Common myeloid progenitor, CD34-positive (primary cell): Measurements from ENCODE around the gene EEFSEC.

ENCODE experiments used
- CTCF ChIA-PET: fragments of 350-600 bp; sonication (Branson Sonifier 250); formaldehyde crosslinking; loops from one replicate; lab custom pipeline; 2021; ENCODE audit warnings: antibody characterized with exemption; lab: Charles Lee
- POLR2A ChIA-PET: fragments of 350-600 bp; sonication (Branson Sonifier 250); formaldehyde crosslinking; loops from one replicate; lab custom pipeline; 2021; ENCODE audit warnings: antibody characterized with exemption; lab: Charles Lee
- DNase-seq, 3 donors: peaks; one replicate each; pipeline versions ENCODE4 v3.0.0 to v3.0.0-alpha.2; 2013
- H3K27ac ChIP-seq, 2 experiments: 1 replicate in 1 of 2; 2 replicates in 1 of 2; pipeline ENCODE4 v1.7.0; 2013; ENCODE audit warnings: inconsistent platforms in 2 of 2, low read length in 2 of 2, mild to moderate bottlenecking in 2 of 2, low read depth in 1 of 2, moderate library complexity in 1 of 2; ENCODE audit not compliant: severe bottlenecking in 2 of 2, insufficient read depth in 1 of 2, poor library complexity in 1 of 2
- H3K27me3 ChIP-seq, 5 experiments: replicated peaks in 2 of 5; 1 replicate in 3 of 5; 2 replicates in 2 of 5; pipeline versions ENCODE4 v1.6.1 to v1.7.0; 2013; ENCODE audit warnings: low read length in 4 of 5, mild to moderate bottlenecking in 2 of 5, moderate library complexity in 2 of 5, inconsistent platforms in 1 of 5; ENCODE audit not compliant: insufficient read depth in 5 of 5, control insufficient read depth in 4 of 5
- H3K36me3 ChIP-seq, 4 experiments: 1 replicate in 2 of 4; 2 replicates in 2 of 4; pipeline versions ENCODE4 v1.6.1 to v1.7.0; 2013; ENCODE audit warnings: low read length in 3 of 4, control low read depth in 1 of 4, mild to moderate bottlenecking in 1 of 4; ENCODE audit not compliant: control insufficient read depth in 4 of 4, insufficient read depth in 4 of 4
- H3K4me1 ChIP-seq, 4 experiments: 1 replicate in 3 of 4; 2 replicates in 1 of 4; pipeline versions ENCODE4 v1.6.1 to v1.7.1; 2013; ENCODE audit warnings: low read length in 3 of 4, mild to moderate bottlenecking in 3 of 4, control low read depth in 1 of 4, inconsistent platforms in 1 of 4, moderate library complexity in 1 of 4; ENCODE audit not compliant: control insufficient read depth in 4 of 4, insufficient read depth in 4 of 4; ENCODE audit errors: control extremely low read depth in 1 of 4
- H3K4me3 ChIP-seq, 7 experiments: 1 replicate in 4 of 7; 2 replicates in 3 of 7; pipeline versions ENCODE4 v1.5.1 to v1.7.0; 2013; ENCODE audit warnings: mild to moderate bottlenecking in 7 of 7, low read length in 6 of 7, moderate library complexity in 6 of 7, inconsistent platforms in 2 of 7, low read depth in 2 of 7, control low read depth in 1 of 7; ENCODE audit not compliant: insufficient read depth in 4 of 7, control insufficient read depth in 1 of 7; ENCODE audit errors: extremely low read depth in 1 of 7
- H3K9me3 ChIP-seq, 5 experiments: 1 replicate in 4 of 5; 2 replicates in 1 of 5; pipeline versions ENCODE4 v1.6.1 to v1.7.1; 2013; ENCODE audit warnings: low read length in 4 of 5, mild to moderate bottlenecking in 2 of 5, inconsistent platforms in 1 of 5, low read depth in 1 of 5, moderate library complexity in 1 of 5; ENCODE audit not compliant: control insufficient read depth in 4 of 5, insufficient read depth in 2 of 5; ENCODE audit errors: control extremely low read depth in 1 of 5
- WGBS: methylation state at CpG from one replicate; pipeline ENCODE4 v1.1.5; 2013; ENCODE audit not compliant: insufficient coverage; 5-methylcytosine and 5-hydroxymethylcytosine counted together

The EEFSEC gene

DNA sequence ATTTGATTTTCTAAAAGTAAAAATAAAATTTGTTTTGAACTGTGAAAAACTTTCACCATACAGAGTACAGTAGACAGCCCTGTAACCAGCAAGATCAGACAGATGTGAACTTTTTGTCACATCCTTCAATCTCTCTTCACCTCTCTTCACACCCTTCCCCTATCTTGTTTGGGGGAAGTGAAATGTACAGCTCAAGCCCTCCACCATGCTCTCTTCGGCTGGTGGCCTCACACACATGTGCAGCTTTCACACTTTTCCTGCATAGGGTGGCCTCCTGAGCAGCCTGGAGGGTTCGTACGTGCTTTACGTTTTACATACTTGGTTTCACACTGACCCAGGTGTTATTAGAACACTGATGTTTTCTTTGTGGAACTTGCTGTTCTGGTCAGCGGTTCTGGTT lies 227.0 kb downstream of the EEFSEC start:
- no peak for DNase-seq
- no peak overlapping the region for H3K4me3 ChIP-seq
- H3K4me1 ChIP-seq: peaks cover 0 to 7% (median 5%) of the 10 kb centered on the region in 4 experiments
- H3K36me3 ChIP-seq: peaks cover 0 to 7% (median 4%) of the 10 kb centered on the region in 4 experiments
- no peaks in the 10 kb centered on the region for H3K27me3 ChIP-seq
- ChIA-PET CTCF (no interaction called here), POLR2A (no interaction called here)
- no peaks in the 10 kb centered on the region for H3K9me3 ChIP-seq
- WGBS: 98% methylated on average over 5 of the region's 5 CpGs
- no peak overlapping the region for H3K27ac ChIP-seq

DNA sequence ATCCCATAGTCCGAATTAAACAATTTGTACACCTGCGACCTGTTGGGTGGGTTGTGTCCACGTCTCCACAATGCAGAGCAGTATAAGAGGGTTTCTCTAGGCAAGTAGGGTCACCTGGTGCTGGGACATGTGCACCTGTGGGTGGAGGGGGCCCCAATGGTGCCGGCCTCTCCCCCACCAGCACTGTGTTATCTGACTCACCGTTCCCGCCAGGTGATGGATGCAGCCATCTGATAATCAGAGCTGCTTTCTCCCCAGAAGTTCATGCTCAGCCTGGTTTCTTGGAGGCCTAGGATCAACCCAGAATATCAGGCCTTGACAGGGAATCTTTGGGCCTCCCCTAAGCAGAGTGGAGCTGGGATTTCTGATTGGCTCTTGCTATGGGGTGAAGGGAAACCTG lies 227.4 kb downstream of the EEFSEC start:
- Histone ChIP-seq H3K27ac (no peak overlapping the region), H3K4me1 (peaks cover 0 to 7% (median 5%) of the 10 kb centered on the region in 4 experiments), H3K9me3 (no peaks in the 10 kb centered on the region), H3K27me3 (no peaks in the 10 kb centered on the region), H3K36me3 (peaks cover 0 to 7% (median 2%) of the 10 kb centered on the region in 4 experiments), H3K4me3 (no peak overlapping the region)
- CTCF ChIA-PET: interaction anchor here (1.5 kb wide), 1 partner anchor 227 kb away, joined by 3 read pairs; no protein-coding TSS in a partner anchor
- 100% methylated on average over 3 of the region's 6 CpGs for WGBS
- POLR2A ChIA-PET: no interaction called here
- DNase-seq: no peak

DNA sequence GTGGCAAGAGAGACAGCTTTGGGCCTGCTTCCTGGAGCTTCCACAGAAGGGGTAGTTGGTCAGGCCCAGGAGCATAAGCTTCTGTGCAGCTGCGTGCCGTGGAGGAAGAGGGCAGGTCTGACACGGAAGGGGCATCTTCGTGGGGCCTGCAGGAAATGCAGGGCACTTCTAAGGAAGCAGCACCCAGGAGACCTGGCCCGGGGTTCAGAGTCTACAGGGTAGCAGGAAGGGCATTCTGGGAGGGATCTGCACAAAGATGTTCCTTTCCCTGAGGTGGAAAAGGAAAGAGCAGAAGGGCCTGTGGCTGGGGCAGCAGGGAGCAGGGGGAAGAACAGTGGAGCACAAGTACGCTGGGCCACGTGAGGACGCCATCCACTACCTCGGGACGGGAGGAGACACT lies 228.3 kb downstream of the EEFSEC start:
- Histone ChIP-seq H3K4me3 (no peak overlapping the region), H3K27me3 (no peaks in the 10 kb centered on the region), H3K27ac (no peak overlapping the region), H3K9me3 (no peaks in the 10 kb centered on the region), H3K4me1 (peaks cover 0 to 7% (median 5%) of the 10 kb centered on the region in 4 experiments), H3K36me3 (peaks cover 0 to 7% (median 2%) of the 10 kb centered on the region in 4 experiments)
- CTCF ChIA-PET: interaction anchor here (1.5 kb wide), 1 partner anchor 226 kb away, joined by 3 read pairs; no protein-coding TSS in a partner anchor
- 91% methylated on average over 10 of the region's 10 CpGs for WGBS
- POLR2A ChIA-PET: no interaction called here
- DNase-seq: no peak

DNA sequence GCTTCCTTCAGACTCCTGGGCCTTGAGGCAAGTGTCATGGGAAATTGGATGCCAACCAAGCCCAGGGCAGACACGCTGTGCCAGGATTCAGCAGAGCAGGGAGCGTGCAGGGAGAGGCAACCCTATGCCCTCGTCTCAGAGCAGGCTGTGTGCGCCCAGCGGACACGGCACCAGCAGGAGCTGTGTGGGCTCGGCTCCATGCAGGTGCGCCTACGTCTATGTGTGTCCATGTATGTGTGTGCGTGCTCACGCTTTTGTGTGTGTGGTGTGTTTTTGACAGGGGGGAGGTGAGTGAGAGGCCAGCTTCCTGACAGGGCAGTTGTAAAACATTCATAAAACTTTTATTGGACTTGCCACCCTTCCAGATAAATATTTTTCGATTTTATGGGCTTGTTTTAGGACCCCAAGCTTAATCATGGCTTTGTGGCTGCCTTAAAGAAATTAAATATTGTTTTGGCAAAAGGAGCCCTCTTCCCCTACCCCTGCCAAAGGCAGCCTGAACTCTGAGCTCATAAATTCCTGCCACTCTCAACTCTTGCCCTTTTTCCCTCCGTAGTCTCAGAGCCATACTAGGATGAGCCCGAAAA lies 229.0 kb downstream of the EEFSEC start:
- Histone ChIP-seq H3K27me3 (no peaks in the 10 kb centered on the region), H3K4me3 (no peak overlapping the region), H3K27ac (no peak overlapping the region), H3K9me3 (no peaks in the 10 kb centered on the region), H3K36me3 (peaks cover 0 to 7% (median 2%) of the 10 kb centered on the region in 4 experiments), H3K4me1 (peaks cover 0 to 7% (median 6%) of the 10 kb centered on the region in 4 experiments)
- ChIA-PET CTCF (interaction anchor here (1.5 kb wide), 1 partner anchor 225 kb away, joined by 3 read pairs; no protein-coding TSS in a partner anchor), POLR2A (no interaction called here)
- DNase-seq: no peak
- WGBS: 98% methylated on average over 8 of the region's 14 CpGs

DNA sequence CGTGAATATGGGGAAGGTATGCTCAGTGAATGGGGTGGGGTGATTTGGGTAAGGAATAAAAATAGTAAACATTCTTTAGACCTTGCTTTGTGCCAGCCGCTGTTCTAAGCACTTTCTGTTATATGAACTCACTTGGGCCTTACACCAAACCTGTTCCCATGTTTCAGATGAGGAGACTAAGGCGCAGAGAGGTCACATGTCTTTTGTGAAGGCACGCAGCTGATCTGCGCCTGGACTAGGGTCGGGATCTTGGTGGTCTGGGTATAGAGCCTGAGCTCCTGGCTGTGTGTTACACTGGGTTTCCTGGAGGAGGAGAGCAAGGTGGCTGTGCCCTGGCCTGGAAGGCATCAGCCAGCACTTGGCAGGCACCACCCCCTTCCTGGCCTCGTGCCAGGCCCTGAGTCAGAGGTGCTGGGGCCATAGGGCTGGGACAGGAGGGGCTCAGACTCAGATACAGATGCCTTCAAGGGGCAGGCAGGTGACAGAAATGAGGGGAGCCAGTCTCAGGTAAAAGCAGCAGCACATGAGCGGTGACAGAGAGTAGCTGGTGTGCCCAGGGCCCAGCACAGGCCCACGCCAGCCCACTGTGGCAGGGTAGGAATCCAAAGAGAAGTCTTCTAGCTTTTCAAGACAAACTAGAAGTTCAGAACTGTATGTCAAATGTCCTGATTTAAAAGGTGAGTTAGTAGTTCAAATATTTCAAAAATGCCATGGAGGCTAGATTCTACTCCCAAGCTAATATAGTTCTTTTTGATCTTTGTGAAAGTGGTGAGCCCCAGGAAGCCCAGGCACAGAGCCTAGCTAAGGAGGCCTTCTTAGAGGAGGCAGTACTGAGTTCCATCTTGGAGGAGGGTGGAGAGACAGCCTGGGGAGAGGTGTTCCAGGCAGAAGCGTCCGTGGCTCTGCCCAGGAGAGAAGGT lies 230.3 kb downstream of the EEFSEC start:
- 87% methylated on average over 11 of the region's 11 CpGs for WGBS
- no peak overlapping the region for H3K27ac ChIP-seq
- no peak overlapping the region for H3K4me3 ChIP-seq
- H3K4me1 ChIP-seq: peaks cover 0 to 13% (median 11%) of the 10 kb centered on the region in 4 experiments
- peaks cover 0 to 5% (median under 1%) of the 10 kb centered on the region in 4 experiments for H3K36me3 ChIP-seq
- DNase-seq: peak; percentile 44 to 69 (median 64)
- no peaks in the 10 kb centered on the region for H3K27me3 ChIP-seq
- POLR2A ChIA-PET: no interaction called here
- CTCF ChIA-PET: interaction anchor here (1.4 kb wide), 1 partner anchor 8 kb away, joined by 3 read pairs; no protein-coding TSS in a partner anchor
- H3K9me3 ChIP-seq: no peaks in the 10 kb centered on the region

DNA sequence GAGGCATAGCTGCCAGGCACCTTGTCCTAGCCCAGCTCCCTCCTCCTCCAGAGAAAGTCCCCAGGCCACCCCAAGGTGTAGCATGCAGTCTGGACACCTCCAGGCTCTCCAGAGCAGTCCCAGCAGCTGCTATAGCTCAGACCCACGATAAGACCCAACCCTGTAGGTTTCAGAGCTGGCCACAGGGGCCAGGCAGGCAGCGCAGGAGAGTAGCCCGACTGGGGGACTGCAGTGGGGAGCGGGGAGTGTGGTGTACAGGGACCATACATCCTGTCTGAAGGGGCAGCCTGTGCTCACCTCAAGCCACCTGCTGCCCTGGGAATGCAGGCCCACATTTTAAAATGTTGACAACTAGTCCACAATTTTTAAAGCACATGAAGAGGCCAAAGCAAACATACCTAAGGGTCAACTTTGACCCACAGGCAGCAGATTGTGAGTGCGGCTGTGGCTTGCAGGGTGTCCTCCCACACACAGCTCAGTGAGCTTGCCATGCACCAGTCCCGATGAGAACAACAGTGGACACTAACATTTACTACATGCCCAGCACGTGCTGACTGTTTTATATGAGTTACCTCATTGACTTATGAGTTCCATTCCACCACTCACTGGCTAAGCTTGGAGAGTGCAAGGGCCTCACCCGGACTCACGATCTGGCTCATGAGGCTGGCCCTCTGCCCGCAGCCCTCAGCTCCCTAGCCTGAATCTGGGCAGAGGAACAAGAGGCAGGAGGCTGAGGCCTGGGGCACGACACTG lies 232.0 kb downstream of the EEFSEC start:
- CTCF ChIA-PET: no interaction called here
- no peaks in the 10 kb centered on the region for H3K36me3 ChIP-seq
- no peak for DNase-seq
- POLR2A ChIA-PET: no interaction called here
- no peaks in the 10 kb centered on the region for H3K27me3 ChIP-seq
- H3K4me3 ChIP-seq: no peak overlapping the region
- H3K27ac ChIP-seq: no peak overlapping the region
- whole genome bisulfite sequencing: 97% methylated on average over 10 of the region's 11 CpGs
- peaks cover 0 to 13% (median 11%) of the 10 kb centered on the region in 4 experiments for H3K4me1 ChIP-seq
- no peaks in the 10 kb centered on the region for H3K9me3 ChIP-seq
